Measurements from ENCODE around the gene WNT7B. TPM values are rescaled to one million over a fixed set of nuclear protein-coding genes. Genes with fewer than 3 reads are reported as not detected.

Gene WNT7B
- total and polyA plus RNA-seq, 8 donors, result 0.06 to 2.0 TPM; not detected in 6

DNA sequence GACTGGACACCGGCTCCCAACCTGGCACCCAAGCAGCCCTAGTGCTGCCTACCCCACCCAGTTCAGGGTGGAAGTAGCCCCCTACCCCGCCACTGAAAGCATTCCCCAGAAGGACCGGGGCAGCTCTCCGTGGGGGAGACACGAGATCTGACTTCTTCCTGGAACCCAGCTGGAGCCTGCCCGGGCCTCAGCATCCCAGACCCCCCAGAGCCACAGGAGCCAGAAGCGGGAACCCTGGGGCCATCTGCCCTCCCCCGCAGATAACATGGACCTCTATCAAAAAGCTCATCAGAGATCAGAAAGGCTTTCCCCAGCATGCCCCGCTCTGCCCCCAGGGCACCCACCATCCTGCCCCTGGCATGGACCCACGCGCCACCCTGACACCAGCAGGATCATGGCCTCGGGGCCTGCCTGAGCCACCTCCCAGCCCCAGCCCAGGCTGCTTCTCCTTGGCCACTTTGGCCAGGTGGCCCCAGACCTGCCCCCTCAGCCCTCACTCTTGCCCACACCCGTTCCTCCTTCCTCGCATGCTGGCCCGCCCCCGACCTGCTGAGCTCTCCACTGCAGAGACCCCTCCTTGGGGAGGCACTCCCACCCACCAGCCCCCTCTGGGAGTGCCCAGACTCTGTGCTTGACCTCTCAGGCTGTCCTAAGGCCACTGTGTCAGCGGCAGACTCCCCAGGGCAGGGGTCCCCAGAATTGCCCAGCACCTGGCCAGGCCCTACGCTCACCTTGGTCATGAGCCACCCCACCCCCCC, 17.1 kb downstream of the WNT7B start:
- DNase-seq, result no peak
- WGBS, 5 donors, result 75 to 87% (median 82%) methylated on average over 13 to 18 of the region's 18 CpGs
- TF ChIP-seq, protein P1, sequence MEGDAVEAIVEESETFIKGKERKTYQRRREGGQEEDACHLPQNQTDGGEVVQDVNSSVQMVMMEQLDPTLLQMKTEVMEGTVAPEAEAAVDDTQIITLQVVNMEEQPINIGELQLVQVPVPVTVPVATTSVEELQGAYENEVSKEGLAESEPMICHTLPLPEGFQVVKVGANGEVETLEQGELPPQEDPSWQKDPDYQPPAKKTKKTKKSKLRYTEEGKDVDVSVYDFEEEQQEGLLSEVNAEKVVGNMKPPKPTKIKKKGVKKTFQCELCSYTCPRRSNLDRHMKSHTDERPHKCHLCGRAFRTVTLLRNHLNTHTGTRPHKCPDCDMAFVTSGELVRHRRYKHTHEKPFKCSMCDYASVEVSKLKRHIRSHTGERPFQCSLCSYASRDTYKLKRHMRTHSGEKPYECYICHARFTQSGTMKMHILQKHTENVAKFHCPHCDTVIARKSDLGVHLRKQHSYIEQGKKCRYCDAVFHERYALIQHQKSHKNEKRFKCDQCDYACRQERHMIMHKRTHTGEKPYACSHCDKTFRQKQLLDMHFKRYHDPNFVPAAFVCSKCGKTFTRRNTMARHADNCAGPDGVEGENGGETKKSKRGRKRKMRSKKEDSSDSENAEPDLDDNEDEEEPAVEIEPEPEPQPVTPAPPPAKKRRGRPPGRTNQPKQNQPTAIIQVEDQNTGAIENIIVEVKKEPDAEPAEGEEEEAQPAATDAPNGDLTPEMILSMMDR (IDR thresholded peaks at IDR 0.05), result no peak
- TF ChIP-seq POLR2AphosphoS5 (IDR thresholded peaks at IDR 0.05) (no peak), POLR2A (IDR thresholded peaks at IDR 0.05) (no peak), EP300 (IDR thresholded peaks at IDR 0.05) (no peak)
- no peak overlapping the region for H3K4me3 ChIP-seq
- no peaks in the 10 kb centered on the region for H3K4me1 ChIP-seq
- H3K36me3 ChIP-seq, result no peaks in the 10 kb centered on the region
- intact Hi-C loops (cut with DNase I; ENCODE audit: low total_unique reads), result no loop called here
- no peaks in the 10 kb centered on the region for H3K9me3 ChIP-seq
- H3K27me3 ChIP-seq, result peaks cover 0 to 72% (median 9%) of the 10 kb centered on the region in 3 donors
- H3K27ac ChIP-seq, result no peak overlapping the region

DNA sequence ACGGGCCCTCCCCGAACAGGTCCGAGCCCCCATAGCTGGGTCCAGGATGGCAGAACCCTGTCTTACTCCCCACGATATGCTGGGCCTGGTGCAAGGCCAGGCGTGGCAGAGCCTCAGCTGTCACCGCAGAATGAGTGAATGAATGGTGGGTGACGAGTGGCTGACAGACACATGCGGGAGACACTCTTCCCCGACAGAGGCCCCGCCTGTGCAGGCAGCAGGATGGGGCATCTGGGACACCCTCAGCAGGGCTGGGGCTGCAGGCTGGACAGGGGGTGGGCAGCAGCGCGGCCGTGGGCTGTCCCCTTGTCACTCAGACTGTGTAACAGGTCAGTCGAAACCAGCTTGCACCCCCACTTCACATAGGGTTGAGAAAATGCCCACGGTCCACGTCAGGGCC, 18.0 kb downstream of the WNT7B start:
- intact Hi-C loops (cut with DNase I; ENCODE audit: low total_unique reads), result no loop called here
- peaks cover 0 to 72% (median 9%) of the 10 kb centered on the region in 3 donors for H3K27me3 ChIP-seq
- 55 to 83% (median 80%) methylated on average over 3 to 16 of the region's 16 CpGs for WGBS, 5 donors

DNA sequence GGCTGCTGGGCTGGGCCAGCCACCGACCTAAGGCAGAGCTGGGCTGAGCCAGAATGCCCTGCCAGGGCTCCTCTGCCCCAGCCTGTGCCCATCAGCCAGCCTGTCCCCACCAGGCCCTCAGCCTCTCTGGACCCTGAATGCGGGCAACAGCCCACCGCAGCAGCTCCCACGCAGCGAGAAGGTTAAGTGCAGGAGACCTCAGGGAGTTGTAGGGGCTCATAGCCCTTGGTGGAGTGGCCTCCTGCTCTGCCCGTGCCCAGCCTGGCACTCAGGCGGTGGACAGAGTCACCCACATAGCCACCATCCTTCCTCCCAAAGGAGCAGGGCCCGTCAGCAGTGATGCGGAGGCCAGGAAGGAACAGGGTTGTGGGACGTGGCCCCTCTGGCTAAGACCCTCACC, 19.1 kb downstream of the WNT7B start:
- no peak overlapping the region for H3K4me3 ChIP-seq
- H3K4me1 ChIP-seq, result no peaks in the 10 kb centered on the region
- H3K36me3 ChIP-seq, result no peaks in the 10 kb centered on the region
- no peak overlapping the region for H3K27ac ChIP-seq
- no peaks in the 10 kb centered on the region for H3K9me3 ChIP-seq
- peaks cover 0 to 71% (median 14%) of the 10 kb centered on the region in 3 donors for H3K27me3 ChIP-seq
- DNase-seq, result no peak
- TF ChIP-seq, protein P1 (IDR thresholded peaks at IDR 0.05), result no peak
- no peak for TF ChIP-seq POLR2A (IDR thresholded peaks at IDR 0.05)
- TF ChIP-seq EP300 (IDR thresholded peaks at IDR 0.05), result no peak
- intact Hi-C loops (cut with DNase I; ENCODE audit: low total_unique reads), result no loop called here
- WGBS, 5 donors, result 86 to 90% (median 88%) methylated on average over 6 to 10 of the region's 10 CpGs

More for the DNA sequence above, 18.0 kb downstream of the WNT7B start:
- no peak overlapping the region for H3K4me3 ChIP-seq
- DNase-seq, result no peak
- TF ChIP-seq POLR2A (IDR thresholded peaks at IDR 0.05), result no peak
- TF ChIP-seq POLR2AphosphoS5 (IDR thresholded peaks at IDR 0.05), result no peak
- no peak for TF ChIP-seq EP300 (IDR thresholded peaks at IDR 0.05)
- TF ChIP-seq, protein P1 (IDR thresholded peaks at IDR 0.05), result no peak
- no peaks in the 10 kb centered on the region for H3K36me3 ChIP-seq
- H3K27ac ChIP-seq, result no peak overlapping the region
- H3K9me3 ChIP-seq, result no peaks in the 10 kb centered on the region
- H3K4me1 ChIP-seq, result no peaks in the 10 kb centered on the region

DNA sequence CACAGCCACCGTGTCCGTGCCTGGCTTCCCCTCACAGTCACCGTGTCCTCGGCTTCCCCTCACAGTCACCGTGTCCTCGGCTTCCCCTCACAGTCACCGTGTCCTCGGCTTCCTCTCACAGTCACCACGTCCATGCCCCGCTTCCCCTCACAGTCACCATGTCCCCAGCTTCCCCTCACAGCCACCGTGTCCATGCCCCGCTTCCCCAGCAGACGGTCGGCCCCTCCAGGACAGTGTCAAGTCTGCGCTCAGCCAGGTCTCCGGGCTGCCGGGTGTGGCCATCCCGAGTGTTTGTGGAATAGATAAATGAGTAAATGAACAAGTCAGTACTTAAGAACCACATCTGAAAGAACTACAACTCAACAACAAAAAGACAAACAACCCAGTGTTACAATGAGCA, 23.8 kb downstream of the WNT7B start:
- 59 to 68% (median 60%) methylated on average over 18 of the region's 18 CpGs for WGBS, 5 donors
- intact Hi-C loops (cut with DNase I; ENCODE audit: low total_unique reads), result no loop called here
- H3K4me3 ChIP-seq, result no peak overlapping the region

More for the DNA sequence above, 23.8 kb downstream of the WNT7B start:
- H3K9me3 ChIP-seq, result no peaks in the 10 kb centered on the region
- no peaks in the 10 kb centered on the region for H3K36me3 ChIP-seq
- H3K27me3 ChIP-seq, result peaks cover 0 to 64% (median 18%) of the 10 kb centered on the region in 3 donors
- DNase-seq, result no peak
- H3K4me1 ChIP-seq, result no peaks in the 10 kb centered on the region
- no peak overlapping the region for H3K27ac ChIP-seq
- TF ChIP-seq POLR2AphosphoS5 (IDR thresholded peaks at IDR 0.05) (no peak), POLR2A (IDR thresholded peaks at IDR 0.05) (no peak), EP300 (IDR thresholded peaks at IDR 0.05) (no peak)
- TF ChIP-seq, protein P1 (IDR thresholded peaks at IDR 0.05), result no peak

Measured in stomach (tissue), 9 donors.